Neutrophil (primary cell): ENCODE data around the gene SH2D2A.

Experiments used
- H3K27ac ChIP-seq: fragments of 200-600 bp; sonication (generic); 2 replicates; pipeline ENCODE4 v1.5.1; 2016; ENCODE audit warnings: mild to moderate bottlenecking, moderate library complexity
- H3K27me3 ChIP-seq: fragments of 200-600 bp; sonication (generic); 2 replicates; pipeline ENCODE4 v1.6.0; 2016; ENCODE audit warnings: mild to moderate bottlenecking
- H3K36me3 ChIP-seq: fragments of 200-600 bp; sonication (generic); 2 replicates; pipeline ENCODE4 v1.5.1; 2017
- H3K4me1 ChIP-seq, 2 experiments: fragments of 200-600 bp in 1 of 2; sonication (generic) in 1 of 2; 1 replicate in 1 of 2; 2 replicates in 1 of 2; pipeline versions ENCODE4 v1.5.1 to v1.6.1; 2013 to 2016; ENCODE audit warnings: low read depth in 1 of 2, low read length in 1 of 2, mild to moderate bottlenecking in 1 of 2, moderate library complexity in 1 of 2; ENCODE audit not compliant: control insufficient read depth in 1 of 2, insufficient read depth in 1 of 2
- H3K4me3 ChIP-seq, 2 experiments: fragments of 200-600 bp in 1 of 2; sonication (generic) in 1 of 2; 1 replicate in 1 of 2; 2 replicates in 1 of 2; pipeline ENCODE4 v1.5.1; 2013 to 2016; ENCODE audit warnings: low read depth in 1 of 2, low read length in 1 of 2, mild to moderate bottlenecking in 1 of 2, moderate library complexity in 1 of 2
- H3K9me3 ChIP-seq: fragments of 200-600 bp; sonication (generic); 2 replicates; pipeline ENCODE4 v1.5.1; 2016
- CTCF ChIP-seq: fragments of 200-600 bp; sonication (generic); IDR thresholded peaks from 2 replicates; pipeline ENCODE4 v1.5.1; 2016; ENCODE audit warnings: antibody characterized with exemption

SH2D2A gene

GRCh38 chr1:156822680-156823079, 6.0 kb upstream of the SH2D2A start:
- TF ChIP-seq CTCF: no peak
- Histone ChIP-seq H3K4me3 (no peak overlapping the region), H3K27ac (no peak overlapping the region), H3K36me3 (no peaks in the 10 kb centered on the region), H3K9me3 (no peaks in the 10 kb centered on the region), H3K4me1 (no peaks in the 10 kb centered on the region), H3K27me3 (peaks cover 47% of the 10 kb centered on the region)

- TF ChIP-seq CTCF: no peak
- Histone ChIP-seq H3K4me3 (no peak overlapping the region), H3K36me3 (no peaks in the 10 kb centered on the region), H3K9me3 (no peaks in the 10 kb centered on the region), H3K27ac (no peak overlapping the region), H3K27me3 (peaks cover 49% of the 10 kb centered on the region), H3K4me1 (peaks cover 2 to 4% of the 10 kb centered on the region in 2 experiments)
These were observed 5.2 kb upstream of the SH2D2A start for GRCh38 chr1:156821801-156822200.

GRCh38 chr1:156815961-156816422, 656 bp downstream of the SH2D2A start:
- H3K9me3 ChIP-seq: no peaks in the 10 kb centered on the region
- H3K27me3 ChIP-seq: peaks cover 94% of the 10 kb centered on the region
- peaks cover 13 to 19% of the 10 kb centered on the region in 2 experiments for H3K4me1 ChIP-seq
- no peak for TF ChIP-seq CTCF
- H3K36me3 ChIP-seq: no peaks in the 10 kb centered on the region
- no peak overlapping the region for H3K27ac ChIP-seq
- H3K4me3 ChIP-seq: no peak overlapping the region

- peaks cover 94% of the 10 kb centered on the region for H3K27me3 ChIP-seq
- no peak overlapping the region for H3K27ac ChIP-seq
- no peak overlapping the region for H3K4me3 ChIP-seq
- peaks cover 13 to 19% of the 10 kb centered on the region in 2 experiments for H3K4me1 ChIP-seq
- no peaks in the 10 kb centered on the region for H3K9me3 ChIP-seq
- H3K36me3 ChIP-seq: no peaks in the 10 kb centered on the region
- no peak for TF ChIP-seq CTCF
These were observed 1.3 kb downstream of the SH2D2A start for GRCh38 chr1:156815307-156815826.

GRCh38 chr1:156814571-156815260, 1.9 kb downstream of the SH2D2A start:
- Histone ChIP-seq H3K27ac (no peak overlapping the region), H3K27me3 (peaks cover 88% of the 10 kb centered on the region), H3K4me3 (no peak overlapping the region), H3K9me3 (no peaks in the 10 kb centered on the region), H3K36me3 (no peaks in the 10 kb centered on the region), H3K4me1 (peaks cover 13 to 19% of the 10 kb centered on the region in 2 experiments)
- no peak for TF ChIP-seq CTCF
